Common myeloid progenitor, CD34-positive (primary cell): ENCODE measurements around the gene MVB12B.

ENCODE experiments used
- CTCF ChIA-PET: fragments of 350-600 bp; sonication (Branson Sonifier 250); formaldehyde crosslinking; loops from one replicate; lab custom pipeline; 2021; ENCODE audit warnings: antibody characterized with exemption; lab: Charles Lee
- POLR2A ChIA-PET: fragments of 350-600 bp; sonication (Branson Sonifier 250); formaldehyde crosslinking; loops from one replicate; lab custom pipeline; 2021; ENCODE audit warnings: antibody characterized with exemption; lab: Charles Lee
- DNase-seq, 3 donors: peaks; one replicate each; pipeline versions ENCODE4 v3.0.0 to v3.0.0-alpha.2; 2013
- H3K27ac ChIP-seq, 2 experiments: 1 replicate in 1 of 2; 2 replicates in 1 of 2; pipeline ENCODE4 v1.7.0; 2013; ENCODE audit warnings: inconsistent platforms in 2 of 2, low read length in 2 of 2, mild to moderate bottlenecking in 2 of 2, low read depth in 1 of 2, moderate library complexity in 1 of 2; ENCODE audit not compliant: severe bottlenecking in 2 of 2, insufficient read depth in 1 of 2, poor library complexity in 1 of 2
- H3K27me3 ChIP-seq, 5 experiments: replicated peaks in 2 of 5; 1 replicate in 3 of 5; 2 replicates in 2 of 5; pipeline versions ENCODE4 v1.6.1 to v1.7.0; 2013; ENCODE audit warnings: low read length in 4 of 5, mild to moderate bottlenecking in 2 of 5, moderate library complexity in 2 of 5, inconsistent platforms in 1 of 5; ENCODE audit not compliant: insufficient read depth in 5 of 5, control insufficient read depth in 4 of 5
- H3K36me3 ChIP-seq, 4 experiments: 1 replicate in 2 of 4; 2 replicates in 2 of 4; pipeline versions ENCODE4 v1.6.1 to v1.7.0; 2013; ENCODE audit warnings: low read length in 3 of 4, control low read depth in 1 of 4, mild to moderate bottlenecking in 1 of 4; ENCODE audit not compliant: control insufficient read depth in 4 of 4, insufficient read depth in 4 of 4
- H3K4me1 ChIP-seq, 4 experiments: 1 replicate in 3 of 4; 2 replicates in 1 of 4; pipeline versions ENCODE4 v1.6.1 to v1.7.1; 2013; ENCODE audit warnings: low read length in 3 of 4, mild to moderate bottlenecking in 3 of 4, control low read depth in 1 of 4, inconsistent platforms in 1 of 4, moderate library complexity in 1 of 4; ENCODE audit not compliant: control insufficient read depth in 4 of 4, insufficient read depth in 4 of 4; ENCODE audit errors: control extremely low read depth in 1 of 4
- H3K4me3 ChIP-seq, 7 experiments: 1 replicate in 4 of 7; 2 replicates in 3 of 7; pipeline versions ENCODE4 v1.5.1 to v1.7.0; 2013; ENCODE audit warnings: mild to moderate bottlenecking in 7 of 7, low read length in 6 of 7, moderate library complexity in 6 of 7, inconsistent platforms in 2 of 7, low read depth in 2 of 7, control low read depth in 1 of 7; ENCODE audit not compliant: insufficient read depth in 4 of 7, control insufficient read depth in 1 of 7; ENCODE audit errors: extremely low read depth in 1 of 7
- H3K9me3 ChIP-seq, 5 experiments: 1 replicate in 4 of 5; 2 replicates in 1 of 5; pipeline versions ENCODE4 v1.6.1 to v1.7.1; 2013; ENCODE audit warnings: low read length in 4 of 5, mild to moderate bottlenecking in 2 of 5, inconsistent platforms in 1 of 5, low read depth in 1 of 5, moderate library complexity in 1 of 5; ENCODE audit not compliant: control insufficient read depth in 4 of 5, insufficient read depth in 2 of 5; ENCODE audit errors: control extremely low read depth in 1 of 5
- WGBS: methylation state at CpG from one replicate; pipeline ENCODE4 v1.1.5; 2013; ENCODE audit not compliant: insufficient coverage; 5-methylcytosine and 5-hydroxymethylcytosine counted together

MVB12B gene

DNA sequence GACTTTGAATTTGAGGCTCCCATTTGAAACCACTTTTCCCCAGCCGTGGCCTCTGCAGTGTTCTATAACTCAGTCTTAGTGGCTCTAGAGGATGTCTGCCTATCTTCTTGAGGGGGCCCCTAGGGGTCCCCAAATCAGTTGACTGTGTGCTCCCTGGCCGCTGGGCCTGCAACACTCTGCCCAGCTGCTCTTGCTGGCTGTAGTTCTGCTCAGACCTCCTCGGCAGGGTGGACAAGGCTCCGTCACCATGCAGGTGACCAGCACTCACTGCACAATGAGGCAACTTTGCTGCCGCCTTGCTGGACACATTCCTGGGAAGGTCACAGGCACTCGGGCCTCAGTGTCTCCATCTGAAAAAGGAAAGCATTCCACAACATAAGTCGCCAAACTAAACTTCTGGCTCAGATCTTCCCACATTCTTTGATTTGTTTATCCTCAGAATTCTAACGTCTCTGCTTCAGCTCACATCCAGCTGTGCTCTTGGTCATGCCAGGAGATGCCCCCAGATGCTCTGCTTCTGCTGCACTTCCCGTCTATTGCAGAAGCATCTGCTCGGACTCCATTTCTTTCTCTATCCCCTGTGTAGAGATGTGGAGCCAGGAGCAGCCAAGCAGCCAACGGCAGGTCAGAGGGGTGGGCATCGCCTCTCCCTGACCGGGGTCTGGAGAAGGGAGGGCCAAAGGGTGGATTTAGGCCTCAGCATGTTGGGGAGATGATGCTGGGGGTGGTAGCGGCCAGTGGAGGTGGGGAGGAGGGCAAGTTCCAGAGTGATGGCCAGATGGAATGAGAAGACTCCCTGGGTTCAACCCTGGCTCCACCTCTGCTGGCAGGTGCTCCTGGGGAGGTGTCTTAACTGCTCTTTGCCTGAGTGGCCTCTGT lies 133.6 kb downstream of the MVB12B start:
- ChIA-PET CTCF (interaction anchor here (1.1 to 2.5 kb wide), 4 partner anchors 13 to 40 kb away, joined by 3 to 7 read pairs (median 4); no protein-coding TSS in a partner anchor), POLR2A (no interaction called here)
- Histone ChIP-seq H3K4me3 (no peak overlapping the region), H3K4me1 (peaks cover 0 to 2% (median 0%) of the 10 kb centered on the region in 4 experiments), H3K9me3 (no peaks in the 10 kb centered on the region), H3K36me3 (peaks cover 0 to 2% (median 0%) of the 10 kb centered on the region in 4 experiments), H3K27me3 (no peaks in the 10 kb centered on the region), H3K27ac (no peak overlapping the region)
- no peak for DNase-seq
- WGBS = 100% methylated on average over 8 of the region's 14 CpGs

DNA sequence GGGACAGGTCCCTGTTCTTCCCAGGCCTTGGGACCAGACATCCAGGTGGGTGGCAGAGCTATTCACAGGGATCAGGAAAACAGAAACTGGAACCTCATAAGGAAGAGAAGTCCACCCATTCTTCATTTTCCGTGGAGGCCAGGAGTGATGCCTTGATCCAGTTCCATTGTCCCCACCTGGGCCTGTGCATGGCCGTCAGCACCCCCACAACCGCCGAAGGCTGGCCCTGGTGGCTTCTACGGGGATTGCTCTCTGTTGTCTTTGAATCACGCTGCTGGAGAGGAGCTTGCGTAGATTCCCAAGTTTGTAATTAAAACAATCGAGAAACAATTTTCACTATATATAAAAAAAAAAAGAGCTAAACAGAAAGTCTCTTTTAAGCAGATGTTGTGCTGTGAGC lies 134.4 kb downstream of the MVB12B start:
- Histone ChIP-seq H3K27ac (no peak overlapping the region), H3K27me3 (no peaks in the 10 kb centered on the region), H3K4me3 (no peak overlapping the region), H3K4me1 (peaks cover 0 to 5% (median 0%) of the 10 kb centered on the region in 4 experiments), H3K36me3 (peaks cover 0 to 2% (median 0%) of the 10 kb centered on the region in 4 experiments), H3K9me3 (no peaks in the 10 kb centered on the region)
- no peak for DNase-seq
- POLR2A ChIA-PET = no interaction called here
- CTCF ChIA-PET = interaction anchor here (1.1 to 2.5 kb wide), 5 partner anchors 14 to 143 kb away, joined by 3 to 7 read pairs (median 5); no protein-coding TSS in a partner anchor
- 67% methylated on average over 3 of the region's 8 CpGs for WGBS

DNA sequence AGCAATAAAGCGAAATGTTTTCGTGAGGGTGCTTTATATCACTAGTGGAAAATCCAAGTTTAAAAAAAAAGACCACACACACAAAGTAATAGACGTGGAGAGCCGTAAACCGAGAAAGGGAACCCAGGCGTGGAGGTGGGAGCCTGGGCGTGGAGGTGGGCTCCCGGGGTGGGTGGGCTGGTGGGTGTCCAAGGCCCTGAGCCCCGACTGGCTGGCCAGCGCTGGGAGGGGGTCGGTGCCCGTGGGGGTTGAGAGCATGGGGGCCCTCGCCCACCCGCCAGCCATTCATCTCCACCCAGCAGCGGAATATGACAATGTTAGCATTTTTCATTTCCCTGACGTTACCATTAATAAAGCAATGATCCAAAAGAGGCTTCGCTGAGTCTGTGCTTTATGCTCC lies 135.0 kb downstream of the MVB12B start:
- H3K27me3 ChIP-seq = no peaks in the 10 kb centered on the region
- H3K27ac ChIP-seq = no peak overlapping the region
- DNase-seq = no peak
- ChIA-PET CTCF (interaction anchor here (1.1 to 2.5 kb wide), 5 partner anchors 14 to 144 kb away, joined by 3 to 7 read pairs (median 5); no protein-coding TSS in a partner anchor), POLR2A (no interaction called here)
- no peak overlapping the region for H3K4me3 ChIP-seq
- 99% methylated on average over 9 of the region's 17 CpGs for WGBS
- peaks cover 0 to 5% (median 0%) of the 10 kb centered on the region in 4 experiments for H3K4me1 ChIP-seq
- H3K36me3 ChIP-seq = no peaks in the 10 kb centered on the region
- no peaks in the 10 kb centered on the region for H3K9me3 ChIP-seq

DNA sequence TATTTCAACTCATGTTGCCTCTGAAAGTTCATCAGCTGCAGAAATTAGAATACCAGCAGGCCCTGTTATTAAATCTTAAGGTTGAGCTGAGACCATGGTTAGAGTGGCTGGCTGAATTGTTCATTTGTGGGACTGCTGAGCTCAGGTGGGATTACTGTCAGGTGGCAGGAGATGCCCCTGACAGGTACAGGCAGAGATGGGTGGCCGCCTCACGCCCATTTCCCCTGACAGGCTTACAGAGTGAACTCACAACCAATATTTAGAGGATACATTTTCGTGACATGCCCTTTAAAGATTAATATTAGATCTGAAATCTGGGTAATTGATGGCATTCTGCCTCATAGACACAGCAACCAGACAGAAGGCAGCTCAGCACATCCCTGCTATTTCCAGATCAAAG lies 136.0 kb downstream of the MVB12B start:
- peaks cover 0 to 1% (median 0%) of the 10 kb centered on the region in 4 experiments for H3K36me3 ChIP-seq
- H3K27me3 ChIP-seq = no peaks in the 10 kb centered on the region
- peaks cover 0 to 11% (median under 1%) of the 10 kb centered on the region in 4 experiments for H3K4me1 ChIP-seq
- no peak overlapping the region for H3K27ac ChIP-seq
- H3K4me3 ChIP-seq = no peak overlapping the region
- 100% methylated on average over 3 of the region's 3 CpGs for WGBS
- no peaks in the 10 kb centered on the region for H3K9me3 ChIP-seq
- DNase-seq = no peak
- CTCF ChIA-PET = interaction anchor here (0.7 to 3.9 kb wide), 3 partner anchors 12 to 145 kb away, joined by 3 to 13 read pairs (median 6); no protein-coding TSS in a partner anchor
- POLR2A ChIA-PET = no interaction called here

DNA sequence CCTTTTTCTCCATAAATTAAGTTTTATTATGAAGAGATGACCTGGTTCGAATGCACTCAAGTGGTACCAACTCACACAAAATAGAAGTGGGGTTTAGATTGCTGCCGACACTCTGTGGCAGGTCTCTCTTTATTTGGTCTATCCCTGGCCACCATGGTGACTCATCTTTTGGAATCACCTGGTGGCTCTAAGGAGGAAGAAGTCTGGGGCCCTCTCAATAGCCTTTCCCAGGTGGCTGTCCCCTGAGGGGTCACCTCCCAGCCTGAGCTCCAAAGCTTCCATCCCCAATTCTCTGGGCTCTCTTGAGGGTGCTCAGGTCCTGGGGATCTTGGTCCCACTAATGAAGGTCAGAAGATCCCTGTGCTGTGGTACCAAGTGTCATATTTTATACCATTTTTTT lies 136.8 kb downstream of the MVB12B start:
- peaks cover 0 to 19% (median 8%) of the 10 kb centered on the region in 4 experiments for H3K4me1 ChIP-seq

DNA sequence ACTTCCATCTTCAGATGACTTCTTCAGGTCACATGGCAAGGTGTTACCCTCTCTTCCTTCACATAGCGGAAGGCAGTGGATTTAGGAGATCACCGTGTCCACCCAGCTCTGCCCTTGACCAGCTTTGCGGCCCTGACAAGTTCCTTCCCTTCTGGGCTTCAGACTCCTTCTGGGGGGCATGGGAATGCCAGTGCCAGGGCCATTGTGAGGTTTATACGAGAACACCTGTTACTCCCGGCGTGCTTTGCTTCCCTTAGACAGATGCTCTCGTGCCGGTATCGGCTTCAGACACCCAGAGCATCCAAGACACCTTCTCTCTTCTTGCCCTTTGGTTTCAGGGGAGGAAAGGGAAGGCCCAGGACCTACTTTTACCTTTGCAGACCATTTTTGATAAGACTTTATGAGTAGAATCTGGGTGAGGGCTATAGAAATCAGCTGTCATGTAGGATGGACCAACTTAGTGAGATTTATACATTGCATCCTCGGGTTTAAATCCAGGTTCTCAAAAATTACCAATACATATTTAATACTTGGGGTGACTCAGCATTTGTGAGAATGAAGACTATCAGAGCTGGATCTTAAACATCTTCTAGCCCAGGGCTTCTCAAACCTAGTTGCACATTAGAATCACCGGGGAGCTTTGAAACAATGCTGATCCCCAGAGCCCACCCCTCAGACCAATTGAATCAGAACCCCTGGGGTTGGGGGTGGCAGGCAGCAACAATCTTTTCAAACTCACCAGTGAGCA lies 138.2 kb downstream of the MVB12B start:
- Histone ChIP-seq H3K36me3 (peaks cover 0 to 6% (median 0%) of the 10 kb centered on the region in 4 experiments), H3K9me3 (no peaks in the 10 kb centered on the region), H3K27me3 (no peaks in the 10 kb centered on the region), H3K4me1 (peaks cover 12 to 33% (median 23%) of the 10 kb centered on the region in 4 experiments), H3K27ac (no peak overlapping the region), H3K4me3 (no peak overlapping the region)
- CTCF ChIA-PET = interaction anchor here (0.6 to 3.9 kb wide), 4 partner anchors 7 to 36 kb away, joined by 3 to 13 read pairs (median 4); no protein-coding TSS in a partner anchor
- POLR2A ChIA-PET = no interaction called here
- DNase-seq = no peak
- 98% methylated on average over 9 of the region's 11 CpGs for WGBS

More for the DNA sequence above, 136.8 kb downstream of the MVB12B start:
- CTCF ChIA-PET = interaction anchor here (1.2 to 3.9 kb wide), 2 partner anchors 28 to 37 kb away, joined by 5 to 13 read pairs; no protein-coding TSS in a partner anchor
- POLR2A ChIA-PET = no interaction called here
- Histone ChIP-seq H3K27ac (no peak overlapping the region), H3K36me3 (peaks cover 0 to 6% (median 0%) of the 10 kb centered on the region in 4 experiments), H3K9me3 (no peaks in the 10 kb centered on the region), H3K27me3 (no peaks in the 10 kb centered on the region), H3K4me3 (no peak overlapping the region)
- 100% methylated on average over 2 of the region's 2 CpGs for WGBS
- DNase-seq = no peak
